HG03066 (cell line): ENCODE data around the gene AMIGO2.
"Not testable (repeated sequence)": the region's sequence is repeated elsewhere in the genome, so short reads cannot be mapped to it uniquely, and the experiment has no call there.

Source experiments
- ATAC-seq: cut with Tn5 transposase; IDR thresholded peaks from one replicate; pipeline ENCODE4 v1.9.1; 2021; ENCODE audit warnings: low read depth; ENCODE audit not compliant: unreplicated experiment

AMIGO2 gene

DNA sequence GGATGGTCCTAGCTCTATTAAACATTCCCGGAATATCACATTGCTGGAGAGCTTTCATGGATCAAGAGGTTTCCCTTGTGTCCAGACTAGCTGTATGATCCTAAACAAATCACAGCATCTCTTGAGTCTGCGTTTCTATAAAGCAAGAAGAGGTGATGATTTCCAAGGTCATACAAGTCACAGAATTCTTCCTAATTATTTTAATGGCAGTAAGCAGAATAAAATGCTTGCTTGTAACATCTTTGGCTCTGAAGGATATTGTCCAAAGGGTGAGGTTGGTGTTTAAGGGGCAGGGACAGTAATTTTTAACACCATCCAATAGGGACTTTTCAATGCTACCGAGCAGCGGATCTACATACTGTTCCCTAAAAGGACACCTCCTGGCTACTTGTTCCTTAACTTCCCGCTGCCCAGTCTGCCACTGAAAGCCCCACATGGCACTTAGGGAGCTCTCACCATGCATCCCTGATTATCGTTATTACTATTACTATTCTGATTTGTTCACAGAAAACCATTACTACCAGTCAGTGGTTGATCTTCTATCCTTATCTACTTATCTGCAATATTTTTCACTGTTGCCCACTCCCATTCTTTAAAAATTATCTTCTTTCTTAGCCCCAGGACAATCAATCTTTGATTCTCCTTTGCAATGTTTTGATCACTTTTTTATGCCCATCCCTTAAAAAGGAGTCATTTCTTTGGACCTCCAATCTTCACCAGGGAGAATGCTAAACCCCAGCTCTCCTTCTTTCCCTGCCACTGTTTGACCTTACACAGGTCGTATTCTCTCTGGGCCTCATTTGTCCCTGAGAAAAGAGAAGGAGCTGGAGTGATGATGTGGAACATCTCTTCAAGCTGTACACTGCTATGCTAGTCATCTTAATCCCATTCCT lies 4.3 kb downstream of the AMIGO2 start:
- no peak for ATAC-seq

DNA sequence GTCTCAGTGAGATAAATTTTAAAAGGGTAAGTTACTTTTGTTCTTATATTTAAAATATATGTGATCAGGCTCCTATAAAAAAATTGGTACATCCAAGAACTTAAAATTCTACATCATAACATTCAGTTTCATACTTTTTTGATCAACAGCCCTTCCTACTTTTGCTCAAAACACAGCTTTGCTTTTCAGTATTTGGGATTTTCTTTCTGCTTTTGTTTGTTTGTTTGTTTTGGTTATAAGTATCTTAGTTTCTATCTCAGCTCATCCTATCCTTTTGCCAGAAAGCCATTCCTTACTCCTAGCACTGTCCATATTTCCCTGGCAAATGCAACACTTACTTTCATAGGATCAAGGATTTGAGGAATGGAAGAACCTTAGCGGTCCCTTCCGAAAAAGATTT lies 5.0 kb downstream of the AMIGO2 start:
- no peak for ATAC-seq

DNA sequence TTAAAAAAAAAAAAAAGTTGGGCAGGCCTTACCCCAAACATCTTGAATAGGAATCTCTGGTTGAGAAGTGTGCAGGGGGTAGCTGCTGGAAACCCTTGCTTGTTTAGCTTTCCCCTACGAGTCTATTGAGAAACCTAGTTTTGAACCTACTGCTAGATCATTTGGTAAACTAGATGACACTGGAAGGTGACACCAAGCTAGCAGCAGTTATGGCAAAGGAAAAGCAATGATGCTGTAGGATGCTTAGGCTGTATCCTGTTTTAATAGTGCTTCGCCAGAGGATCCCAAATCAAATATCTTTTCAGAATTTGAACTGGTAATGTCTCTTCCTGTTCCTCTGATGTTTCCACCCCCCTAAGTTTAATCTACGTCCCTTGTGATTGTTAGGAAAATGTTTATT lies 5.8 kb downstream of the AMIGO2 start:
- ATAC-seq: no peak

DNA sequence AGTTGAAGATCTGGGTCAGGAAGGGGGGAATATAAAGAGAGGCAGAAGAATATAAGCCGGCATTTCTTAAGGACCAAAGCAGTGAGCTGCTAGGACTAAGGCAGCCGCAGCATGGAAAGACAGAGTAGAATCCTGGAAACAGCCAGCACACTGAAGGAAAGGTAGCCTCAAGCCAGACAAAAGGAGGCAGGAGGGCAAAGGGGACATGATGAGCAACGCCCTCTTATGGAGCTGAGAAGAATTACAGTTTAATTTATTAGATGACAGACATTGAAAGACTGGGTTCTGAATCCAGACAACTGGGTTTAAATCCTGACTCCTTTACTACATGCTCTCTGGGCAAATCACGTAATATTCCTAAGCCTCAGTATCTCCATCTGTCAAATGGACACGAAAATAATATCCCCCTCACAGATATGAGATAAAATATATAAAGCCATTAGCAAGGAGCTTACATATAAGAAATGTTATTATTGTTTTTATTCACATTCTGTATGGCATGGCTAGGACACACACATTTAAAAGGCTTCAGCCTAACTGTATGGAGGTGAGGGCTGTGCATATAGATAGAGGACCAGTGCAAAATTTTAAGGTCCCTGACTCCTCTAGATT lies 8.4 kb downstream of the AMIGO2 start:
- ATAC-seq: no peak

DNA sequence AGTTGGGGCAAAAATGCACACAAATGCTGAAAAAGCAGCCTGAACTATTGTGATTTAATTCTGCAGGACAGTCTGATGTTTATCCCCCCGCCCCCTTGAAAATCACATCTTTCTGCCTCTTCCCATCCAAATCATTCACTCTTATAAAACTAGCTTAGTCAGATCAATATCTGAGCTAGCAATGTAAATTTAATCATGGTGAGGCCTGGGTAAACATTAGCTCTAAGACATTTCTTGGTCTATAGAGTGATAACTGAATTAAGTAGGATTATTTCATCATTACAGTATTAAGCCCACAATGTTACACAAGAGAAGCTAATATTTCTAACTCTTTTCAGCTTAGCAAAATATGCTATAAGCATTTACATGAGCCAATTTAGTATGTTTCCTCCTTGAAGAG lies 9.4 kb downstream of the AMIGO2 start:
- no peak for ATAC-seq

DNA sequence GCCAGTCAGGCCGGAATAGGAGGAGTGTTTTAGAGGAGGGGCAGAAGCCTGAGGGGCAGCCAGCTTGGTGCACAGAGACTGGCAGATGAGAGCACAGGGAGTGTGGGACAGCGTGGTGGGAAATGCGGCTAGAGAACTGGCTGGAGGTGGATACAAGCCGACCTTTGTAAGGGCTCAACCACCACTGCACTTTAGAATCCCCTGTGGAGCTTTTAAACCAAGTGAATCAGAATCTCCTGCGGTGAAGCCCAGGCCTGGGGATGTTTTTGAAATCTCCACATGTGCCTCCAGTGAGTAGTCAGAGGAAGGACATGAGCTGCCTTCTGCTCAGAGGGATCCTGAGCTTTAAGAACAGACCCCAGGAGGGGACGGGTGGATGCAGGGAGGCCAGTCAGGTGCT lies 11.2 kb downstream of the AMIGO2 start:
- no peak for ATAC-seq

DNA sequence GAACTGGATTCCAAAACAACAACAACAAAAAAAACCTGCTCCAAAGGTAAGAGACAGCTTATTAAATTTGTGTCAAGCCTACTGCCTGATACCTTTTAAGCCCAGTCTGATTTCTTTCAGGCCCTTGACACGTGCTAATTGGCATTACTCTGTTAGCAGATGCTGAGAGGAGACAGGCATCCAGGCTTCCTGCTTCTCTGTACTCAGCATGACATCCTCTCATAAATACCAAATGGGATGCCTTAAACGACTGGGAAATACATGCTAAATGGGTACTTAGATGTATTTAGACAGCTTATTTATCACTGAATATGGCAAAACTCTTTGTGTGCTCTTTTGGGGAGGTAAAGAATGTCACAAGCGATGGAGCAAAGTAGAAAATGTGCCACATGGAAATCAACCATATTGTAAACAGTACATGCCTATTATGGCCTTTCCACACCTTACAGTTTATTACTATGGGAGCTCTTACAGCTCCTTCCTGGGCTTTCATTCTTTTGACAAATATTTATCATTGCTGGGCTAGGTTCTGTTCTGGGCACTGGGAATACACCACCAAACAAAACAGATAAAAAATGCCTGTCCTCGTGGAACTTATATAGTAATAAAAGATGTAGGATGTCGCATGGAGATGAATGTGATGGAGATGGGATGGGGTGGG lies 11.9 kb downstream of the AMIGO2 start:
- ATAC-seq: no peak

DNA sequence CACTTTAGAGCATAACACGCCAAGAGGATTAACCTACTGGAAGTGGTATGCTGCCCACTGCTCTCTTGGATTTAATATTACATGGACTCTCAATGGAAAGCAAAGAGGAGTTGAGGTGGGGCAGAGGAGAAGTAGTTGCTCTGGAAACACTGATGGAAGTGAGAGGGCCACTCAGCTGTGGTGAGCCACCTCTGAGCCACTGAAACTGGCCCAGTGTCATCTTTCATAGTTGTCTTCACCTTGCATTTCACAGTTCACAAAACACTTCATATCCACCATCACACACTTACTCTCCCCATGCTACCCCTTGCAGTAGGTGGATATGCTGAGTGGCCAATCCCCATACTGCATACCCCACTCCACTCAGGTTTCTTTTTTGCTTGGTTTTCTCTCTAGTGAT lies 12.6 kb downstream of the AMIGO2 start:
- no peak for ATAC-seq

DNA sequence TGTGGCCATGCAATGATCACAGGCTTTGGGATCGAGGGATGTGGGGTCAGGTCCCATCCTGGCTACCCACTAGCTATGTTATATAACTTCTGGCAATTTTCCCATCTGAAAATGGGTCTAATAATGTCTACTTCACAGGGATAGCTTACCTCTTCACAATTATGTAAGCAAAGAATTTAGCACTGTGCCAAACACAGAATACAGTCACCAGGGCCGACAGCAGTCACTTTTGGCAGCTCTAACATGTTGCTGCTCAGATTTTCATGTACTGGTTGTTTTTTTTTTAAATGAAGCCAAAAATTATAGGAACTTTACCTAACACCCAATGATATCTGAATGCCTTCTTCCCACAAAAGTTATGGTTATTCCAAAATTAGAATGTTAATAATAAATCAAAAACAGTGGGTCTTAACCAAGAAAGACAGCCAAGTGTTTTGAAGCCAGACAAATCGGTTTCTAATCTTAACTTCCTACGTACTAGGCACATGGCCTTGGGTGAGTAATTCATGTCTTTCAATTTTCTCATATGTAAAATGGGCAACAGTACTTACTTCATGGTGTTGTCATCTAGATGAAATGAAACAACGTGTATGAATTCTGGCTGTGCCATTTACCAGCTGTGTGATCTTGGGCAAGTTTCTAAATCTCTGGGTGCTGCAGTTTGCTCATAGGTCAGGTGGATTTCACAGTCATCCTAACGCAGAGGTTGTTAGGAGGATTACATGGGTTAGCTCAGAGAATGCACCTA lies 13.3 kb downstream of the AMIGO2 start:
- ATAC-seq: peak; percentile 56

DNA sequence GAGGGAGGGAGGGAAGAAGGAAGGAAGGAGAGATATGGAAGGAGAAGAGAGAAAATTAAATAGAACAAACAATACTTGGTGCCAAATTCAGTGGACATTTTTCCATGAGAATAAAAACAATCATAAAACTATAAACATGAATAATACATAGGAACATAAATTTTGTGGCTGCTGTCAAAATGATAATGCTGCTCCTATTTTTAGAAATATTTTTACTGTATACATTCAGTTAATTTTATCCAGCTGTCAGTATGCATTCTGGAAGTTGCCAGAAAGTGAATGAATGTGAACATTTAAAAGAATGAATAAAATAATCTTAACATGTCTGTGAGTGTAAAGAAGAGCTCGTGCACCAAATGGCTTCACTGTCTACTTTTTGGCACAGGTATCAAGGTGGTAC lies 14.2 kb downstream of the AMIGO2 start:
- no peak for ATAC-seq

DNA sequence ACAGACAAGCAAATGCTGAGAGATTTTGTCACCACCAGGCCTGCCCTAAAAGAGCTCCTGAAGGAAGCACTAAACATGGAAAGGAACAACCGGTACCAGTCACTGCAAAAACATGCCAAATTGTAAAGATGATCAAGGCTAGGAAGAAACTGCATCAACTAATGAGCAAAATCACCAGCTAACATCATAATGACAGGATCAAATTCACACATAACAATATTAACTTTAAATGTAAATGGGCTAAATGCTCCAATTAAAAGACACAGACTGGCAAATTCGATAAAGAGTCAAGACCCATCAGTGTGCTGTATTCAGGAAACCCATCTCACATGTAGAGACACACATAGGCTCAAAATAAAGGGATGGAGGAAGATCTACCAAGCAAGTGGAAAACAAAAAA lies 21.1 kb downstream of the AMIGO2 start:
- ATAC-seq: not testable (repeated sequence)

DNA sequence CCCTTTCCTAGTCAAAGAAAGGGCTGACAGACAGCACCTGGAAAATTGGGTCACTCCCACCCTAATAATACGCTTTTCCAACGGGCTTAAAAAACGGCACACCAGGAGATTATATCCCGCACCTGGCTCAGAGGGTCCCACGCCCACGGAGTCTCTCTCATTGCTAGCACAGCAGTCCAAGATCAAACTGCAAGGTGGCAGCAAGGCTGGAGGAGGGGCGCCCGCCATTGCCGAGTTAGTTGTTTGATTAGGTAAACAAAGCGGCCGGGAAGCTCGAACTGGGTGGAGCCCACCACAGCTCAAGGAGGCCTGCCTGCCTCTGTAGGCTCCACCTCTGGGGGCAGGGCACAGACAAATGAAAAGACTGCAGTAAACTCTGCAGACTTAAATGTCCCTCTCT lies 22.8 kb downstream of the AMIGO2 start:
- not testable (repeated sequence) for ATAC-seq

DNA sequence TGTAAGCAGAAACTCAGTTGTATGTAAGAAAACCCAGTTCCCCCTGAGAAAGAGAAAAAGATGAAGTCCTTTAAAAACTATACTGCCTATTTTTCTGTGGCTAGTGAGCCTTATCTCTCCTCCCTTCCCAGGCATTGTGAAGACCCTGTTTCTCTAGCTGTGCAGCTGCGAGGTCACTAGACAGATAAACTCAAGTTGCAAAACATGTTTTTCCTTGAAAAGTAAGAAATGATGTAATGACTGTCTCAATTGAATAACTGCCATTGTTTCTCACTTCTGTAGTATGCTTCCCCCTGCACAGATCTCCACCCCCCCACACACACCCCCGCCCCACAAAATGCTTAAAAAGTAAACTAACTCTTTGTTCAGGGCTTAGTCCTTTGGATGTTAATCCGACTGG lies 23.9 kb downstream of the AMIGO2 start:
- ATAC-seq: not testable (repeated sequence)

DNA sequence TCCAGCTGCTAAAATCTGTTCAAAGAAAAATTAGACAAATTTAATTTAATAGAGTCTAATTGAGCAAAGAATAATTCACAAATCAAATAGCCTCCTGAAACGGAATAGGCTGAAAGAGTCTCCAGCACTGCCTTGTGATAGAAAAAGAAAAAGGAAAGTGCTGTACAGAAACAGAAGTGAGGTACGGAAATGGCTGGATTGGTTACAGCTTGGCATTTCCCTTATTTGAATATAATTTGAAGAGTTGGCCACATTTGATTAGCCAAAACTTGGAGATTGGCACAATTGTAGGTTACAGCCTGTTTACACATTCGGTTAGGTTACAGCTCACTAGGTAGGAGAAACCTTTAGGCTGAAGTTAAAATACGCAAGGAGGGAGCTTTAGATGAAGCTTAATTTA lies 25.1 kb downstream of the AMIGO2 start:
- ATAC-seq: no peak

DNA sequence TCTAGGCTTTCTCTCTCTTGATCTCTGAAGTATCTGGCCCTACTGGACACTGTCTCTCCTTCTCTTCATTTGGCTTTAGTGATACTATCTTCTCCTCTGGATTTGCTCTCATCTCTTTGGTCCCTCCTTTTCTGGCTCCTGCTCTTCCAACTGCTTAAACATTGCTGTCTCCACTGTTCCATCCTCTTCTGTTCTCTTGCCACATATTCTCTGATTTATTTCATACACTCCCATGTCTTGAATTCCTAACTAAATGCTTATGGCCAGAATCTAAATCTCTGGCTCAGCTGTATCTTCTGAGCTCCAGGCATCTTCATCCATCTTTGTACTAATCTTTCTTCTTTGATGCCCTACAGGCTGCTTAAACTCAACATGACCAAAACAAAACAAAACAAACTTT lies 25.8 kb downstream of the AMIGO2 start:
- ATAC-seq: no peak

DNA sequence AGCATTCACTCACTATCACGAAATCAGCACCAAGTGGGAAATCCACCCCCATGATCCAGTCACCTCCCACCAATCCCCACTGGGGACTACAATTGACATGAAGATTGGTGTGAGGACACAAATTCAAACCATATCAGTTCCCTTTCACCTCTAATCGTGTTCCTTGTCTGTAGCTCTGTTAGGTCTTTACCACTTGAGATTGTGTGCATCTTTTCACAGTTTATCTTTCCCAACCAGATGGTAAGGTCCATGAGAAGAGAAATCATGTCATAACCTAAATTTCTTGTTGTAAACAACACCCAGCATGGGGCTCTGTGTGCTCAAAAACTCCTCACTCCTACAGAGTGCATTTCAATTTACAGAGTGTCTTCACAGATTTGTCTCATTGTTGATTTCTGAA lies 27.5 kb downstream of the AMIGO2 start:
- ATAC-seq: no peak

DNA sequence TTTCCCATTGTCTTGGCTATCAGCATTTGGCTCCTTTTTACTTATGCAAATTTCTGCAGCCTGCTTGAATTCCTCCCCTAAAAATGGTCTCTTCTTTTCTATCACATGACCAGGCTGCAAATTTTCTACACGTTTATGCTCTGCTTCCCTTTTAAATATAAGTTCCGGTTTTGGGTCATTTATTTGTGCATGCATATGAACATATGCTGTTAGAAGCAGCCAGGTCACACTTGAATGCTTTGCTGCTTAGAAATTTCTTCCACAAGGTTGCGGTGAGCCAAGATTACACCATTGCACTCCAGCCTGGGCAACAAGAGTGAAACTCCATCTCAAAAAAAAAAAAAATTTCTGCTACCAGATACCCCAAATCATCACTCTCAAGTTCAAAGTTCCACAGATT lies 28.5 kb downstream of the AMIGO2 start:
- ATAC-seq: not testable (repeated sequence)

DNA sequence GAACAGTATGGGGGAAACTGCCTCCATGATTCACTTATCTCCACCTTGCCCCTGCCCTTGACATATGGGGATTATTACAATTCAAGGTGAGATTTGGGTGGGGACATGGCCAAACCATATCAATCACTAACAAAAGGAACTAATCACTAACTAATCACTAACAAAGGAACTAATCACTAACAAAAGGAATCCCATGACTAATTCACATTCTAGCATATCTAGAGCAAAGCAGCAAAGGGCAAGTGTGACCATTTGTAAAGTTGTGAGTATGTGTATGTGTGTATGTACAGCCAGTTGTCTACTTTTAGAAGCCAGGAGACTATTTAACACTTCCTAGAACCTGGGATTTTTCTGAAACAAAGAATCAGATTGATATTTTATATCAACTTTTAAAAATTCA lies 31.2 kb downstream of the AMIGO2 start:
- no peak for ATAC-seq

DNA sequence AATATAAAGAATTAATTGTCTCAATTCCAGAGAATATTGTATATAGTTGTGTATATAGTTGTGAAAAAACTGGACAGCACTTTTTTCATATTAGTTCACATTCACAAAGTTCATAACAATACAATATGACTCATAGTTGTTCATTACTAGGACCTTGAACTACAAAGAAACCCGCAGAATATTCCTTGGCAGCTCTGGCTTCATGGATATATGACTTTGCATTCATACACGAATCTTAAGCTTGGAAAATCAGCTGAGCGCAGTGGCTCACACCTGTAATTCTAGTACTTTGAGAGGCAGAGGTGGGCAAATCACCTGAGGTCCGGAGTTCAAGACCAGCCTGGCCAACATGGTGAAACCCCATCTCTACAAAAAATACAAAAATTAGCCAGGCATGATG lies 38.4 kb downstream of the AMIGO2 start:
- ATAC-seq: no peak

DNA sequence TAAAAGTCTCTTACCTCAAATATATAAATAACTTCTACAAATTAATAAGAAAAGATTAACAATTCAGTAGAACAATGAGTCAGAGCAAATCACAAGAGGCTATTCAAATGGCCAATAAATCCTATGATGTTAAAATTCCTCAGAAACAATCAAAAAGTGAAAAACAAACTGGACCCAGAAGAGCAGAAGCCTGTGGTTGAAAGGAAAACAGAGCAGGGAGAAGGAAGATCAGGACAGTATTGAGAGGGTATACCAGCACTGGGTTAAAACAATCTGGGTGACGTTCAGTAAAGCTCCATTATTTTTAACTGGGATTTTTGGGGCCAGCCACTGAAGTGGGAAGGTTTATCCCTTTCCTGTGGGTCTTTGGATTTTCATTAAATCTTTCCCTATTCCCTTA lies 40.0 kb downstream of the AMIGO2 start:
- ATAC-seq: no peak

DNA sequence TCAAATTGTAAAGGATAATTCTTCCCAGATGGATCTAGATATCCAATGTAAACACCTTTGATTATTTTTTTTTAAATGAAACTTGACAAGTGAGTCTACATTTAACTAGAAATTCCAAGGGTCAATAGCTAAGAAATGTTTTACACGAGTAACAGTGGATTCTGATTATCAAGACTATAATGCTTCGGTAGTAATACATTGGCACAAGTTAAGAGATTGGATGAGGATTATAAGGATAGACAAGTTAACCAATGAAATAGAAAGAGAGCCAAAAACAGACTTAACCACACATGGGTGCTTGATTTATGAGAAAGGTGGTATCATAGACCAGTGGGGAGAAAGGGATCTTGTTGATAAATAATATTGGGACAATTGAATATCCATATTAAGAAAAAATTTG lies 40.7 kb downstream of the AMIGO2 start:
- no peak for ATAC-seq
